ENCODE measurements around the gene HAUS7. TPM values are rescaled to one million over a fixed set of nuclear protein-coding genes. Genes with fewer than 3 reads are reported as not detected.
A peak's percentile ranks its signal among the peaks of the same experiment; 100 is the strongest.

The HAUS7 gene
- total RNA-seq, 4 donors from 2014 or later: 5.1 to 34.4 (median 27.1) TPM

- intact Hi-C loops (cut with DNase I; ENCODE audit: low total_unique reads): no loop called here
- H3K4me1 ChIP-seq: peaks cover 0 to 6% of the 10 kb centered on the region in 2 donors
Measured at GRCh38 chrX:153477901-153478300, 7.5 kb upstream of the HAUS7 start.

GRCh38 chrX:153477364-153477857, 7.0 kb upstream of the HAUS7 start:
- H3K4me3 ChIP-seq: no peak overlapping the region
- no peak for TF ChIP-seq POLR2A (IDR thresholded peaks at IDR 0.05)
- TF ChIP-seq, protein P1, sequence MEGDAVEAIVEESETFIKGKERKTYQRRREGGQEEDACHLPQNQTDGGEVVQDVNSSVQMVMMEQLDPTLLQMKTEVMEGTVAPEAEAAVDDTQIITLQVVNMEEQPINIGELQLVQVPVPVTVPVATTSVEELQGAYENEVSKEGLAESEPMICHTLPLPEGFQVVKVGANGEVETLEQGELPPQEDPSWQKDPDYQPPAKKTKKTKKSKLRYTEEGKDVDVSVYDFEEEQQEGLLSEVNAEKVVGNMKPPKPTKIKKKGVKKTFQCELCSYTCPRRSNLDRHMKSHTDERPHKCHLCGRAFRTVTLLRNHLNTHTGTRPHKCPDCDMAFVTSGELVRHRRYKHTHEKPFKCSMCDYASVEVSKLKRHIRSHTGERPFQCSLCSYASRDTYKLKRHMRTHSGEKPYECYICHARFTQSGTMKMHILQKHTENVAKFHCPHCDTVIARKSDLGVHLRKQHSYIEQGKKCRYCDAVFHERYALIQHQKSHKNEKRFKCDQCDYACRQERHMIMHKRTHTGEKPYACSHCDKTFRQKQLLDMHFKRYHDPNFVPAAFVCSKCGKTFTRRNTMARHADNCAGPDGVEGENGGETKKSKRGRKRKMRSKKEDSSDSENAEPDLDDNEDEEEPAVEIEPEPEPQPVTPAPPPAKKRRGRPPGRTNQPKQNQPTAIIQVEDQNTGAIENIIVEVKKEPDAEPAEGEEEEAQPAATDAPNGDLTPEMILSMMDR (IDR thresholded peaks at IDR 0.05): no peak
- no peaks in the 10 kb centered on the region for H3K36me3 ChIP-seq
- peak overlapping the region; percentile 67 to 82 for H3K27ac ChIP-seq
- no peaks in the 10 kb centered on the region for H3K27me3 ChIP-seq
- peaks cover 0 to 6% of the 10 kb centered on the region in 2 donors for H3K4me1 ChIP-seq
- no peak for DNase-seq
- H3K9me3 ChIP-seq: no peaks in the 10 kb centered on the region
- intact Hi-C loops (cut with DNase I; ENCODE audit: low total_unique reads): no loop called here

More at GRCh38 chrX:153477901-153478300, 7.5 kb upstream of the HAUS7 start:
- no peaks in the 10 kb centered on the region for H3K9me3 ChIP-seq
- no peaks in the 10 kb centered on the region for H3K27me3 ChIP-seq
- no peaks in the 10 kb centered on the region for H3K36me3 ChIP-seq
- TF ChIP-seq, protein P1 (IDR thresholded peaks at IDR 0.05): no peak
- no peak for TF ChIP-seq POLR2A (IDR thresholded peaks at IDR 0.05)
- no peak overlapping the region for H3K4me3 ChIP-seq
- peak; percentile 36 to 55 for DNase-seq
- H3K27ac ChIP-seq: peak overlapping the region; percentile 67 to 82

GRCh38 chrX:153476666-153477363, 6.4 kb upstream of the HAUS7 start:
- DNase-seq: peak; percentile 67 to 71
- Histone ChIP-seq H3K36me3 (no peaks in the 10 kb centered on the region), H3K27ac (peak overlapping the region; percentile 67 to 82), H3K4me1 (peaks cover 0 to 6% of the 10 kb centered on the region in 2 donors), H3K4me3 (no peak overlapping the region), H3K27me3 (no peaks in the 10 kb centered on the region), H3K9me3 (no peaks in the 10 kb centered on the region)
- no peak for TF ChIP-seq POLR2A (IDR thresholded peaks at IDR 0.05)
- TF ChIP-seq, protein P1 (IDR thresholded peaks at IDR 0.05): no peak
- intact Hi-C loops (cut with DNase I; ENCODE audit: low total_unique reads): no loop called here

DNA sequence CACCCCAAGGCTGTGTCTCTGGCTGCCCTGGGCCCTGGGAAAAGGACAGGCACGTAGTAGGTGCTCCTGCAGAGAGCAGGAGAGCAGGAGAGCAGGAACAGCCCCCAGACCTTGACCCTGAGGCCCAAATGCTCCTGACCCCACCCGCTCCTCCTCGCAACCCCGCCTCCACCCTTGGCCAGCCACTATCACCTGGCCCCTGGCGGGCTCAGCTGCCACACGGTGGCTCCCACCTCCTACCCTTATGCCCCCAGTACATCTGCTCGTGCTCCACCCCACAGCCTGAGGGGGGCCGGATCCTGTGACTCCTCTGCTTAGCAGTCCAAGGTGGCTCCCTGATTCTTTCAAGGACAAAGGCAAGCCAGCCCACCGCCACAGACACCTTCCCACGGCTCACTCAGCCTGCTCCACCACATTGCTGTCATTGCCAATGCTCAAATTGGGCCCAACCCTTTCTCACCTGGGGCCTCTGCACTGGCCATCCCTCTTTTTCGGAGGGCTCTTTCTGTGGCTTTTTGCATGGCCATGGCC, 5.4 kb upstream of the HAUS7 start:
- TF ChIP-seq POLR2A (IDR thresholded peaks at IDR 0.05): no peak
- TF ChIP-seq, protein P1 (IDR thresholded peaks at IDR 0.05): no peak
- no peak for DNase-seq
- Histone ChIP-seq H3K9me3 (no peaks in the 10 kb centered on the region), H3K4me1 (peaks cover 0 to 6% of the 10 kb centered on the region in 2 donors), H3K4me3 (no peak overlapping the region), H3K36me3 (no peaks in the 10 kb centered on the region), H3K27ac (peak overlapping the region; percentile 67 to 82), H3K27me3 (no peaks in the 10 kb centered on the region)
- intact Hi-C loops (cut with DNase I; ENCODE audit: low total_unique reads): no loop called here

DNA sequence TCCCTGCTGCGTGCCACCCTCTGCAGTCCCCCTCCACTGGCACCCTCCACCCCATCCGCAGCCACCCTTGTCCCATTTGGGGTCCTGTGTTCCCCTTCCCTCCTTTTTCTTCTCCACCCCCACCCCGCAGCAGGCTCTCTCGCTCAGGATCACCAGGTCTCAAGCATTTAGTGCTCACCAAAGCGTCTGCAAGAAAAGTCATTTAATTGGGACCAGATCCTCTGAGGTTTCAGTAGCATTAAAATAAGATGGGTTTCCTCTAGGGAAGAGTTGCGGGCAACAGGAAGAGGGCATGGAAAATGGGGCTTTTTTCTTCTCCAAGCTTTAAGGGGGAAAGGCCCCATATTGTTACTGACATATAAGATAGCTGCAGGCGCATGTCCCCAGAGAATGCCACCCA, 4.9 kb upstream of the HAUS7 start:
- H3K36me3 ChIP-seq: no peaks in the 10 kb centered on the region
- no peak for DNase-seq
- intact Hi-C loops (cut with DNase I; ENCODE audit: low total_unique reads): no loop called here
- H3K4me3 ChIP-seq: no peak overlapping the region
- no peaks in the 10 kb centered on the region for H3K27me3 ChIP-seq
- TF ChIP-seq POLR2A (IDR thresholded peaks at IDR 0.05): no peak
- TF ChIP-seq, protein P1 (IDR thresholded peaks at IDR 0.05): no peak
- H3K4me1 ChIP-seq: peaks cover 0 to 6% of the 10 kb centered on the region in 2 donors
- H3K9me3 ChIP-seq: no peaks in the 10 kb centered on the region
- peak overlapping the region; percentile 54 to 70 for H3K27ac ChIP-seq

Data from uterus (tissue), 4 donors.